Measurements from ENCODE around the gene HERC4.

The HERC4 gene

GRCh38 chr10:67933199-67933598 is 141.9 kb downstream of the HERC4 start:
- H3K4me3 ChIP-seq (ENCODE audit: low read depth, low read length) = no peak overlapping the region
- no peak for DNase-seq (ENCODE audit: low read depth, low spot score)
- TF ChIP-seq CTCF (IDR thresholded peaks at IDR 0.05; ENCODE audit: low read depth, low read length) = no peak
- in situ Hi-C loops (cut with HindIII; ENCODE audit: low sequenced_read_pairs) = no loop called here

DNA sequence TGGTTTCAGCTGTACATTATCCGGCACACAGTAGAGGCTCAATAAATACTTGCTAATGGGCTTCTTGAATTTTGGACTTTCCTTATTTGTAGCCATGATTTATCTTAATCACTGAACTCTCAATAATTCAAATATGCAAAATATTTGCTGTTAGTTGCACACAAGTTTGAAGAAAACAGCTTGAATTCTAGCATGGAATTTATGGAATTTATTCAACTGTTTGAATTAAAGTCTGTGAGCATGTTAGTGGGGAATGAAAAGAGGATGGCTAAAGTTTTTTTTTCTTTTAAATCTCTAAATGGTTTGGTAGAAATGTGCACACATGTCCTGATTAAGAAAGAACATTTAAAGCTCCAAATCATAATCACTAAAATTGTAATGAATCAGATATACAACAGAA is 148.1 kb downstream of the HERC4 start:
- H3K4me3 ChIP-seq (ENCODE audit: low read depth, low read length) = no peak overlapping the region
- TF ChIP-seq CTCF (IDR thresholded peaks at IDR 0.05; ENCODE audit: low read depth, low read length) = no peak
- no peak for DNase-seq (ENCODE audit: low read depth, low spot score)
- in situ Hi-C loops (cut with HindIII; ENCODE audit: low sequenced_read_pairs) = no loop called here

- no peak for TF ChIP-seq CTCF (IDR thresholded peaks at IDR 0.05; ENCODE audit: low read depth, low read length)
- peak; percentile 16 for DNase-seq (ENCODE audit: low read depth, low spot score)
- H3K4me3 ChIP-seq (ENCODE audit: low read depth, low read length) = no peak overlapping the region
- in situ Hi-C loops (cut with HindIII; ENCODE audit: low sequenced_read_pairs) = no loop called here
Observed at GRCh38 chr10:67925449-67926005, 149.6 kb downstream of the HERC4 start.

- DNase-seq (ENCODE audit: low read depth, low spot score) = no peak
- no peak overlapping the region for H3K4me3 ChIP-seq (ENCODE audit: low read depth, low read length)
- in situ Hi-C loops (cut with HindIII; ENCODE audit: low sequenced_read_pairs) = no loop called here
- TF ChIP-seq CTCF (IDR thresholded peaks at IDR 0.05; ENCODE audit: low read depth, low read length) = no peak
Observed at GRCh38 chr10:67924136-67924535, 150.9 kb downstream of the HERC4 start.

DNA sequence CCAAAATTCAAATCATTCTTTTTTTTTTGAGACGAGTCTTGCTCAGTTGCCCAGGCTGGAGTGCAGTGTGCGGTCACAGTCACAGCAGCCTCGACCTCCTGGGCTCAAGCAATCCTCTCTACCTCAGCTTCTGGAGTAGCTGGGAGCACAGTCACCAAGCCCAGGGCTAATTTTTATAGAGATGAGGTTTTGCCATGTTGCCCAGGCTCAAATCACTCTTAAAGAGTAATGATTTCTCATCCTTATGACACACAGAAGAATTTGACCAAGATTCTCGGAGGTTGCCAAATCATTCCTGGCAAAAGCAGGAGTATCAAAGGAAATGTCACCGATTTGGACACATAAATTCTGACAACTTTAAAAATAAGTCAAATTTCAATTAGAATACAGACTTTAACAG is 151.5 kb downstream of the HERC4 start:
- TF ChIP-seq CTCF (IDR thresholded peaks at IDR 0.05; ENCODE audit: low read depth, low read length) = no peak

GRCh38 chr10:67921065-67921464 is 154.0 kb downstream of the HERC4 start:
- no peak for TF ChIP-seq CTCF (IDR thresholded peaks at IDR 0.05; ENCODE audit: low read depth, low read length)

More for the DNA sequence above, 151.5 kb downstream of the HERC4 start:
- no peak for DNase-seq (ENCODE audit: low read depth, low spot score)
- in situ Hi-C loops (cut with HindIII; ENCODE audit: low sequenced_read_pairs) = no loop called here
- no peak overlapping the region for H3K4me3 ChIP-seq (ENCODE audit: low read depth, low read length)

GRCh38 chr10:67917679-67918078 is 157.4 kb downstream of the HERC4 start:
- no peak overlapping the region for H3K4me3 ChIP-seq (ENCODE audit: low read depth, low read length)
- DNase-seq (ENCODE audit: low read depth, low spot score) = no peak
- TF ChIP-seq CTCF (IDR thresholded peaks at IDR 0.05; ENCODE audit: low read depth, low read length) = no peak
- in situ Hi-C loops (cut with HindIII; ENCODE audit: low sequenced_read_pairs) = no loop called here

More at GRCh38 chr10:67921065-67921464, 154.0 kb downstream of the HERC4 start:
- in situ Hi-C loops (cut with HindIII; ENCODE audit: low sequenced_read_pairs) = no loop called here
- H3K4me3 ChIP-seq (ENCODE audit: low read depth, low read length) = no peak overlapping the region
- DNase-seq (ENCODE audit: low read depth, low spot score) = no peak

Data from astrocyte of the spinal cord (primary cell).